ENCODE results near the gene TOR1B.

The TOR1B gene

GRCh38 chr9:129835128-129835859, 32.3 kb downstream of the TOR1B start, which contains the start of the genes C9orf78 and USP20 (continued):
- TF ChIP-seq CREB5 (CRISPR knock-in tag; IDR thresholded peaks at IDR 0.05; ENCODE audit: low read depth) (no peak), ESRRG (CRISPR knock-in tag; IDR thresholded peaks at IDR 0.05) (no peak), CSRNP3 (CRISPR knock-in tag; IDR thresholded peaks at IDR 0.05) (no peak), ZNF8 (CRISPR knock-in tag; IDR thresholded peaks at IDR 0.05) (no peak)

- TF ChIP-seq TCF4 (CRISPR knock-in tag; IDR thresholded peaks at IDR 0.05; ENCODE audit: borderline replicate concordance) (no peak), ZNF565 (CRISPR knock-in tag; conservative IDR thresholded peaks at IDR 0.05; ENCODE audit: low read depth) (no peak), RARB (CRISPR knock-in tag; IDR thresholded peaks at IDR 0.05) (no peak), ZNF70 (CRISPR knock-in tag; IDR thresholded peaks at IDR 0.05) (no peak), BACH2 (CRISPR knock-in tag; IDR thresholded peaks at IDR 0.05; ENCODE audit: borderline replicate concordance) (no peak), ISL1 (CRISPR knock-in tag; IDR thresholded peaks at IDR 0.05) (no peak), OSR1 (CRISPR knock-in tag; IDR thresholded peaks at IDR 0.05) (no peak), CSDC2 (CRISPR knock-in tag; IDR thresholded peaks at IDR 0.05) (no peak), PPARA (CRISPR knock-in tag; IDR thresholded peaks at IDR 0.05; ENCODE audit: borderline replicate concordance) (no peak), ZNF8 (CRISPR knock-in tag; IDR thresholded peaks at IDR 0.05) (no peak), GLIS3 (CRISPR knock-in tag; IDR thresholded peaks at IDR 0.05) (no peak), POU6F1 (CRISPR knock-in tag; IDR thresholded peaks at IDR 0.05; ENCODE audit: borderline replicate concordance, low read depth) (no peak), ZFP30 (CRISPR knock-in tag; IDR thresholded peaks at IDR 0.05) (no peak), TOX (CRISPR knock-in tag; IDR thresholded peaks at IDR 0.05; ENCODE audit: borderline replicate concordance) (no peak), TSHZ2 (CRISPR knock-in tag; IDR thresholded peaks at IDR 0.05) (no peak), ZFP3 (CRISPR knock-in tag; IDR thresholded peaks at IDR 0.05) (no peak), SNAI2 (CRISPR knock-in tag; IDR thresholded peaks at IDR 0.05) (no peak), ESRRG (CRISPR knock-in tag; IDR thresholded peaks at IDR 0.05) (no peak)
- ATAC-seq, result no peak
Observed at GRCh38 chr9:129835860-129836223, 32.9 kb downstream of the TOR1B start.

- no peak for TF ChIP-seq SNAI2 (CRISPR knock-in tag; IDR thresholded peaks at IDR 0.05)
- ATAC-seq, result no peak
Observed at GRCh38 chr9:129836311-129837007, 33.5 kb downstream of the TOR1B start.

- no peak for TF ChIP-seq RARB (CRISPR knock-in tag; IDR thresholded peaks at IDR 0.05)
- peak; percentile 82 for ATAC-seq
Observed at GRCh38 chr9:129838707-129839259, 35.8 kb downstream of the TOR1B start.
